Sigmoid colon (tissue), 7 donors: ENCODE data around the gene CASS4. TPM values are rescaled to one million over a fixed set of nuclear protein-coding genes. Genes with fewer than 3 reads are reported as not detected.
A peak's percentile ranks its signal among the peaks of the same experiment; 100 is the strongest.
"Not testable (repeated sequence)": the region's sequence is repeated elsewhere in the genome, so short reads cannot be mapped to it uniquely, and the experiment has no call there.

Experiments
- DNase-seq: peaks from one replicate; pipeline ENCODE4 v3.0.0-alpha.2; 2019
- H3K27ac ChIP-seq, 4 donors: fragments of 200-600 bp; sonication (generic); one replicate each; pipeline ENCODE4 v1.5.1; 2016 to 2019; ENCODE audit warnings: mild to moderate bottlenecking in 1 of 4
- H3K27me3 ChIP-seq, 3 donors: fragments of 200-600 bp; sonication (generic); one replicate each; pipeline ENCODE4 v1.5.1; 2019; ENCODE audit warnings: mild to moderate bottlenecking in 1 of 3
- H3K36me3 ChIP-seq, 4 donors: fragments of 200-600 bp; sonication (generic); one replicate each; pipeline ENCODE4 v1.5.1; 2016 to 2019
- H3K4me1 ChIP-seq, 4 donors: fragments of 200-600 bp; sonication (generic); one replicate each; pipeline ENCODE4 v1.5.1; 2017 to 2019
- H3K4me3 ChIP-seq, 4 donors: fragments of 200-600 bp; sonication (generic); one replicate each; pipeline ENCODE4 v1.5.1; 2017 to 2019; ENCODE audit warnings: mild to moderate bottlenecking in 2 of 4, moderate library complexity in 1 of 4
- H3K9me3 ChIP-seq, 4 donors: fragments of 200-600 bp in 3 of 4; sonication (generic) in 3 of 4; one replicate each; pipeline versions ENCODE4 v1.5.1 to v1.6.1; 2013 to 2019
- EP300 ChIP-seq, 4 donors: sonication (generic); formaldehyde crosslinking; IDR thresholded peaks; one replicate each; pipeline ENCODE4 v1.6.1; 2017; ENCODE audit warnings: antibody characterized with exemption in 4 of 4
- POLR2A ChIP-seq, 2 donors: fragments of 450-650 bp; IDR thresholded peaks; one replicate each; pipeline ENCODE4 v1.6.1; 2016; ENCODE audit warnings: antibody characterized with exemption in 2 of 2, mild to moderate bottlenecking in 2 of 2, moderate library complexity in 2 of 2
- POLR2AphosphoS5 ChIP-seq, 4 donors: sonication (generic); formaldehyde crosslinking; IDR thresholded peaks; one replicate each; pipeline ENCODE4 v1.6.1; 2017; ENCODE audit warnings: antibody characterized with exemption in 4 of 4
- WGBS, 2 donors: extraction: QIAGEN DNeasy Blood & Tissue Kit; methylation state at CpG; one replicate each; pipeline ENCODE4 v1.1.7; 2013; 5-methylcytosine and 5-hydroxymethylcytosine counted together
- intact Hi-C: fragments of 100-400 bp; cut with DNase I; formaldehyde crosslinking; loops from one replicate; pipeline ENCODE4 v1.15.1; 2023
- polyA plus RNA-seq, 3 donors: library from polyadenylated mRNA; stranded (reverse); fragments of 200-250 nt; gene quantifications; one replicate each; pipeline ENCODE4 v1.2.3, GENCODE V29; 2013
- total RNA-seq, 4 donors: library from RNA; depleted of rRNA; stranded (reverse); fragments of >200 nt; gene quantifications; one replicate each; pipeline ENCODE4 v1.1.0, GENCODE V29; 2016
- TF ChIP-seq, protein P1 (sequence below), 4 experiments: fragments of 450-650 bp in 3 of 4; fragments of 200-600 bp in 1 of 4; IDR thresholded peaks; one replicate each; pipeline ENCODE4 v1.5.1; 2016 to 2019; ENCODE audit warnings: antibody characterized with exemption in 4 of 4, mild to moderate bottlenecking in 3 of 4, moderate library complexity in 2 of 4
- donor health status: healthy with polysubstance abuse.
- donor health status: Bipolar disorder and iron deficiency.
- donor health status: healthy.

CASS4 gene
- total and polyA plus RNA-seq, 7 donors, result 0.46 to 2.9 (median 1.6) TPM

DNA sequence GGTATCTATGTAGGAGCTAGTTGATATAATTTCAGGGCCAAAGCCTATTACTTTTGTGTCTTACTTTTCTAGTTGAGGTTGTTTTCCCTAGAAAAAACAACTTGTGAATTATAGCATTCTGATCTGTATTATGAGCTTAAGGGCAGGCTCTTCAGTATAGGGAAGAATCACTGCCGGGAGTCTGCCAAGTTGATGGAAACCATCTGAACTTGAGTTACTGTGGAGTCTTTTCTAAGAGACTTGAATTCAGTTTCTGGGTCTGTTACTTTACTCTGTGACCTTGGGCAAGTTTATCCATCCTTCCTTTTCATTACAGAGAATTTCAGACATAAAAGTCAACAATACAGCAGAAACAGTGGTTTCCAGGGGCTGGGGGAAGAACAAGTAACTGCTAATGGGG lies 2.1 kb upstream of the CASS4 start:
- H3K4me1 ChIP-seq, result no peaks in the 10 kb centered on the region
- no peaks in the 10 kb centered on the region for H3K9me3 ChIP-seq
- intact Hi-C loops, result no loop called here
- H3K4me3 ChIP-seq, result no peak overlapping the region
- TF ChIP-seq POLR2AphosphoS5 (IDR thresholded peaks at IDR 0.05), result no peak
- TF ChIP-seq, protein P1, sequence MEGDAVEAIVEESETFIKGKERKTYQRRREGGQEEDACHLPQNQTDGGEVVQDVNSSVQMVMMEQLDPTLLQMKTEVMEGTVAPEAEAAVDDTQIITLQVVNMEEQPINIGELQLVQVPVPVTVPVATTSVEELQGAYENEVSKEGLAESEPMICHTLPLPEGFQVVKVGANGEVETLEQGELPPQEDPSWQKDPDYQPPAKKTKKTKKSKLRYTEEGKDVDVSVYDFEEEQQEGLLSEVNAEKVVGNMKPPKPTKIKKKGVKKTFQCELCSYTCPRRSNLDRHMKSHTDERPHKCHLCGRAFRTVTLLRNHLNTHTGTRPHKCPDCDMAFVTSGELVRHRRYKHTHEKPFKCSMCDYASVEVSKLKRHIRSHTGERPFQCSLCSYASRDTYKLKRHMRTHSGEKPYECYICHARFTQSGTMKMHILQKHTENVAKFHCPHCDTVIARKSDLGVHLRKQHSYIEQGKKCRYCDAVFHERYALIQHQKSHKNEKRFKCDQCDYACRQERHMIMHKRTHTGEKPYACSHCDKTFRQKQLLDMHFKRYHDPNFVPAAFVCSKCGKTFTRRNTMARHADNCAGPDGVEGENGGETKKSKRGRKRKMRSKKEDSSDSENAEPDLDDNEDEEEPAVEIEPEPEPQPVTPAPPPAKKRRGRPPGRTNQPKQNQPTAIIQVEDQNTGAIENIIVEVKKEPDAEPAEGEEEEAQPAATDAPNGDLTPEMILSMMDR (IDR thresholded peaks at IDR 0.05), result no peak
- TF ChIP-seq POLR2A (IDR thresholded peaks at IDR 0.05), result no peak
- TF ChIP-seq EP300 (IDR thresholded peaks at IDR 0.05), result no peak
- peak overlapping the region in 3 of 4 donors; percentile 27 to 63 (median 48) for H3K27ac ChIP-seq
- H3K27me3 ChIP-seq, result no peaks in the 10 kb centered on the region
- WGBS, 2 donors, result 39 to 80% methylated on average over 1 of the region's 1 CpG
- no peak for DNase-seq
- peaks cover 0 to 42% (median 20%) of the 10 kb centered on the region in 4 donors for H3K36me3 ChIP-seq

DNA sequence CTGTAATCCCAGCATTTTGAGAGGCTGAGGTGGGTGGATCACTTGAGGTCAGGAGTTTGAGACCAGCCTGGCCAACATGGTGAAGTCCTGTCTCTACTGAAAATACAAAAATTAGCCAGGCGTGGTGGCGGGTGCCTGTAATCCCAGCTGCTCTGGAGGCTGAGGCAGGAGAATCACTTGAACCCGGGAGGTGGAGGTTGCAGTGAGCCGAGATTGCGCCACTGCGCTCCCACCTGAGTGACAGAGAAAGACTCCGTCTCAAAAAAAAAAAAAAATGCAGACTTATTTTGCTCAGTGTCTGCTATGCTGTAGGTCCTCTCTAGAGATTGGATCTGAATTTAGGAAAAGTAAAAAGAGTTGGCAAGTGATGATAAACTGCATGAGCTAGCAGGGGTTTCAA lies 773 bp upstream of the CASS4 start:
- H3K27ac ChIP-seq, result peak overlapping the region; percentile 33 to 63 (median 52)
- H3K27me3 ChIP-seq, H3K4me3 ChIP-seq, H3K9me3 ChIP-seq, DNase-seq, H3K4me1 ChIP-seq, intact Hi-C loops: not testable (repeated sequence)
- peaks cover 0 to 29% (median 17%) of the 10 kb centered on the region in 4 donors for H3K36me3 ChIP-seq
- 96 to 97% methylated on average over 7 of the region's 7 CpGs for WGBS, 2 donors

GRCh38 chr20:56412473-56412790 lies 372 bp downstream of the CASS4 start:
- no peak for TF ChIP-seq EP300 (IDR thresholded peaks at IDR 0.05)
- TF ChIP-seq, protein P1 (IDR thresholded peaks at IDR 0.05), result no peak
- TF ChIP-seq POLR2A (IDR thresholded peaks at IDR 0.05), result no peak
- no peak for TF ChIP-seq POLR2AphosphoS5 (IDR thresholded peaks at IDR 0.05)
- intact Hi-C loops, result no loop called here
- Histone ChIP-seq H3K9me3 (no peaks in the 10 kb centered on the region), H3K27me3 (no peaks in the 10 kb centered on the region), H3K27ac (peak overlapping the region; percentile 33 to 63 (median 52)), H3K4me1 (no peaks in the 10 kb centered on the region), H3K36me3 (peaks cover 0 to 18% (median 6%) of the 10 kb centered on the region in 4 donors), H3K4me3 (peak overlapping the region in 2 of 4 donors; percentile 12 to 29)
- 85 to 94% methylated on average over 7 of the region's 7 CpGs for WGBS, 2 donors
- no peak for DNase-seq

- Histone ChIP-seq H3K9me3 (no peaks in the 10 kb centered on the region), H3K4me3 (peak overlapping the region in 2 of 4 donors; percentile 12 to 29), H3K27me3 (no peaks in the 10 kb centered on the region), H3K27ac (peak overlapping the region in 3 of 4 donors; percentile 49 to 63 (median 55)), H3K36me3 (peaks cover 0 to 12% (median under 1%) of the 10 kb centered on the region in 4 donors), H3K4me1 (no peaks in the 10 kb centered on the region)
- 91 to 98% methylated on average over 3 of the region's 3 CpGs for WGBS, 2 donors
- no peak for DNase-seq
- TF ChIP-seq POLR2AphosphoS5 (IDR thresholded peaks at IDR 0.05), result no peak
- no peak for TF ChIP-seq EP300 (IDR thresholded peaks at IDR 0.05)
- TF ChIP-seq, protein P1 (IDR thresholded peaks at IDR 0.05), result no peak
- TF ChIP-seq POLR2A (IDR thresholded peaks at IDR 0.05), result no peak
- intact Hi-C loops, result no loop called here
These were observed 889 bp downstream of the CASS4 start for GRCh38 chr20:56412949-56413348.

- H3K4me3 ChIP-seq, result no peak overlapping the region
- WGBS, 2 donors, result 79 to 83% methylated on average over 12 of the region's 12 CpGs
- intact Hi-C loops, result no loop called here
- TF ChIP-seq POLR2A (IDR thresholded peaks at IDR 0.05), result no peak
- TF ChIP-seq, protein P1 (IDR thresholded peaks at IDR 0.05), result no peak
- no peak for TF ChIP-seq EP300 (IDR thresholded peaks at IDR 0.05)
- no peak for TF ChIP-seq POLR2AphosphoS5 (IDR thresholded peaks at IDR 0.05)
- H3K4me1 ChIP-seq, result no peaks in the 10 kb centered on the region
- H3K36me3 ChIP-seq, result no peaks in the 10 kb centered on the region
- H3K27ac ChIP-seq, result no peak overlapping the region
- H3K9me3 ChIP-seq, result no peaks in the 10 kb centered on the region
- H3K27me3 ChIP-seq, result no peaks in the 10 kb centered on the region
- DNase-seq, result no peak
These were observed 3.0 kb downstream of the CASS4 start for GRCh38 chr20:56414842-56415765.
